NK-92 treated with Interleukin-12 subunit alpha and Interleukin-12 subunit beta, amount 100 ng/mL, for 24 hours (cell line): ENCODE data around the gene MYADM.
"Not testable (repeated sequence)": the region's sequence is repeated elsewhere in the genome, so short reads cannot be mapped to it uniquely, and the experiment has no call there.

Source experiments
- DNase-seq: peaks from one replicate; lab custom pipeline; 2025; lab: John Stamatoyannopoulos, UW

MYADM gene, protein sequence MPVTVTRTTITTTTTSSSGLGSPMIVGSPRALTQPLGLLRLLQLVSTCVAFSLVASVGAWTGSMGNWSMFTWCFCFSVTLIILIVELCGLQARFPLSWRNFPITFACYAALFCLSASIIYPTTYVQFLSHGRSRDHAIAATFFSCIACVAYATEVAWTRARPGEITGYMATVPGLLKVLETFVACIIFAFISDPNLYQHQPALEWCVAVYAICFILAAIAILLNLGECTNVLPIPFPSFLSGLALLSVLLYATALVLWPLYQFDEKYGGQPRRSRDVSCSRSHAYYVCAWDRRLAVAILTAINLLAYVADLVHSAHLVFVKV

GRCh38 chr19:53867225-53868090, at the start of gene MYADM:
Gene MYADM (plus strand): TSS chr19:53867883. CDS start chr19:53873530, 5,647 bp downstream.
- DNase-seq = no peak

DNA sequence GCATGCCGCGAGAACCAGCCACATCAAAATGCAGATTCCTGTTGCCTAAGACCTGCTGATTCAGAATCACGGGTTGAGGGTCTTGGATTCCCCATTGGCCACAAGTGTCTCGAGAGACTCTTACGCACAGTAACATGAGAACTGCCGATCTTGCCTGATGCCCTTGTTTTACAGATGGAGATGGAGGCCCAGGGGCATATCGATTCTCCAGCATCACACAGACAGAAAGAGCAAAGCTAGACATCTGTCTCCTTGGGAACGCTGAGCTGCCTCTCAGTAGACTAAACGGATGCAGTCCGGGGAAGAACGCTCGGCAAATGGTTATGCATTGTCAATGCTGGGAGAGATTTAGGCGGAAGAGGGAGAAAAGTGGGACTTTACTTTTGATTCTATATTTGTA, 48.9 kb upstream of the MYADM start:
- DNase-seq = no peak

DNA sequence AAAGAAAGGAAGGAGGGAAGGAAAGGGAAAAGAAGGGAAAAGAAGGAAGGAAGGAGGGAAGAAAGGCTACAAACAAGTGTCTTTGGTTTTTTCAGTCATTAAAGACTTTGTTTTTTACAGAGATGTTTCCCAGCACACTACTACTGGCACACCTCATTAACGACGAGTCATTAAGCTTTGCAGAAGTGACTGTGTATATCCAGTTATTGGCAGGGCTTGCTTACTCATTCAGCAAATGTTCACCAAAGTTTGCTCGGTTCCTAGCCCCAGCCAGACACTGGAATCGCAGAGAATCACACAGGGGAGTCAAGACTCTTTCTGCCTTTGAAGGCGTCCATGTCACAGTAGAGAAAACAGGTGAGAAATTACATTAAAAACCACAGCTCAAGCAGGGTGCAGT, 47.8 kb upstream of the MYADM start:
- DNase-seq = no peak

GRCh38 chr19:53823380-53824120, 44.1 kb upstream of the MYADM start:
- no peak for DNase-seq

DNA sequence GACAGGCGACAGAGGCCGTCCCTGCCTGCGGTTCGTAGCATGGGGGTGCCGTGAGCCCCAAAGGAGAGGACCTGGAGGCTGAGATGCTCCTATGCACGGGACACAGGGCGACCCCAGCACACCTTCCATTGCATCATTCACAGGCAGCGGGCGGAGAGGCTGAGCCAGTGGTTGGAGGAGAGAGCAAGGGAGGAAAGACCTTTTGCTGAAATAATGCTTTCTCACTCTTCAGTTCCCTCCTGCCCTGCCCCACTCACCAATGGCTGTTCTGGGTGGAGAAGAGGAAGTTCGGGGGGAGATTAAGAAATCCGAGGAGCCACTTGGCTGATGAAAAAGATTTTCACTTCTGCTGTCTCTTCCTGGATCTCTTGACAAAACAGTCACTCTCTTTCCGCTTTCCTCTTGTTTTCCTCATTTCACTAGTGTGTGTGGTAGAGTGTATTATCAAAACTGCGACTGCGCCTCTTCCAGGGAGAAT, 43.5 kb upstream of the MYADM start, which contains the start of gene NLRP12:
Gene NLRP12, minus strand, starts transcription at position 181 of the 478 bp plus-strand sequence. Its CDS starts 140 bp downstream, at position 41.
- DNase-seq = no peak

DNA sequence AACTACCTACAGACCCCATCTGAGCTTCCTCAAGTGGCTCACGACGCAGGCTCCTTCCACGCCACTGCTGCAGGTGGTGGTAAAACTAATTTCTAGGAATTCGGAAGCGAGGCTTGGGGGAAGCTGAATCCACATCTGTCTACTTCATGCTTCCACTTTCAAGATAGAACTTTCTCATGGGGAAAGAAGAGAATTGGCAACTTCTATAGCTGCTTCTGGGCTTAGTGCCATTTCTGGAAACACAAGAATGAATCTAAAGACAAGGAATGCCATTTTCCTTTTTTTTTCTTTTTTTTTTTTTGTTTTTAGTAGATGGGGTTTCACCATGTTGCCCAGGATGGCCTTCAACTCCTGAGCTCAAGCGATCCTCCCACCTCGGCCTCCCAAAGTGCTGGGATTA, 40.8 kb upstream of the MYADM start:
- no peak for DNase-seq

- DNase-seq = no peak
Measured at GRCh38 chr19:53828531-53828930, 39.2 kb upstream of the MYADM start.

GRCh38 chr19:53832861-53833260, 34.8 kb upstream of the MYADM start:
- not testable (repeated sequence) for DNase-seq

DNA sequence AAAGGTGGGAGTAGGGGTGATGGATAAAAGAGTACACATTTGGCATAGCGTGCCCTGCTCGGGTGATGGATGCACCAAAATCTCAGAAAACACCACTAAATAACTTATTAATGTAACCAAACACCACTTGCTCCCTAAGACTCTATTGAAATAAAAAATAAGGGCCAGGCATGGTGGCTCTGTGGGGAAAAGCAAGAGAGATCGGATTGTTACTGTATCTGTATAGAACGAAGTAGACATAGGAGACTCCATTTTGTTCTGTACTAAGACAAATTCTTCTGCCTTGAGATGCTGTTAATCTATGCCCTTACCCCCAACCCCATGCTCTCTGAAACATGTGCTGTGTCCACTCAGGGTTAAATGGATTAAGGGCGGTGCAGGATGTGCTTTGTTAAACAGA, 29.2 kb upstream of the MYADM start:
- DNase-seq = not testable (repeated sequence)

- DNase-seq = not testable (repeated sequence)
Measured at GRCh38 chr19:53840241-53840640, 27.4 kb upstream of the MYADM start.

GRCh38 chr19:53840914-53841313, 26.8 kb upstream of the MYADM start:
- peak; percentile 14 for DNase-seq

DNA sequence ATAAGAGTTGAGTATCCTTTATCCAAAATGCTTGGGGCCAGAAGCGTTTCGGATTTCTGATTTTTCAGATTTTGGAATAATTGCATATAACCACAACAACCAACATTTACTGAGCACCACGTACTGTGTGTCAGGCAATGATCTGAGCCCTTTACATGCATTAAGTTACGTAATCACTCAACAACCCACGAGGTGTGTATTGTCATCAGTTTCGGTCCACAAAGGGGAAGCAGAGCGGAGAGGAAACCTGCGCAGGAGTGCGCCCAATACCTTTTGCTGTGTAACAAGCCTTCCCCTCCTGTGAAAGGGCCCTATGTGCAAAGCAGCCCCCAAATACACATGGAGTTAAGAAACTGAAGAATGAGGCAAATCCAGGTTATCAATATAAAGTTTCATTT, 22.8 kb upstream of the MYADM start:
- no peak for DNase-seq

DNA sequence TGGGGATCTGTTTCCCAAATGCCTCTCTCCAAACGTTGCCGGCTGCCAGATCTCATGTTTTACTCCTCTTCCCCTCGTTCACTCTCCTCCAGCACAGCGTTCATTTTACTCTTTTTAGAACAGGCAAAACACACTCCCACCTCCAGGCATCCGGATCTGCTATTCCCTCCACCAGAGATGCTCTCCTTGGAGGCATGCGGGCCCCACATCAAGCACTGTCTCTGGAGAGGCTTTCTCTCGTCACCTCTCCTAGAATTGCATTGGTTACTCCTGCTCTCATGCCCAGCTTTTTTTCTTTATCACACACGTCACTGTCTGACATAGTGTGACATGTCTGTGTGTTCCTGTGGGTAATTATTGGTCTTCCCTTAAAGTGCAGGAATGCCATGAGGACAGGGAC, 20.1 kb upstream of the MYADM start:
- no peak for DNase-seq

DNA sequence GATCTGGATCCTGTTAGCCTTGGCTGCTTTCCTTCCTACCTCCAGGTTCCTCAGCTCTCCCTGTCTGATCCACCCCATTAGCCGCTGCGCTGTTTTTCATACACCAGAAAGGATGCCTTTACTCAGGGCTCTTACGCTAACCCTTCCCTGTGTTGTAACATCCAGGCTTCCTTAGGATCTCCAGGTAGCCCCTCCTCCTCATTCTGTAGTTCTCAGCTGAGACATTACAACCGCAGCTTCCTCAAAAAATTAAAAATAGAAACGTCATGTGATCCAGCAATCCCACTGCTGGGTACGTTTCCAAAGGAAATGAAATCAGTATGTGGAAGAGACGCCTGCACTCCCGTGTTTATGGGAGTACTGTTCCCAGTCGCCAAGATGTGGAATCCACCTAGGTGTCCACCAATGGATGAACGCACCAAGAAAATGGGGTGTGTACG, 18.4 kb upstream of the MYADM start:
- DNase-seq = no peak

GRCh38 chr19:53853707-53854106, 14.0 kb upstream of the MYADM start:
- DNase-seq = no peak

- no peak for DNase-seq
Measured at GRCh38 chr19:53864308-53864836, 3.3 kb upstream of the MYADM start.

- no peak for DNase-seq
Measured at GRCh38 chr19:53865523-53865917, 2.2 kb upstream of the MYADM start.

DNA sequence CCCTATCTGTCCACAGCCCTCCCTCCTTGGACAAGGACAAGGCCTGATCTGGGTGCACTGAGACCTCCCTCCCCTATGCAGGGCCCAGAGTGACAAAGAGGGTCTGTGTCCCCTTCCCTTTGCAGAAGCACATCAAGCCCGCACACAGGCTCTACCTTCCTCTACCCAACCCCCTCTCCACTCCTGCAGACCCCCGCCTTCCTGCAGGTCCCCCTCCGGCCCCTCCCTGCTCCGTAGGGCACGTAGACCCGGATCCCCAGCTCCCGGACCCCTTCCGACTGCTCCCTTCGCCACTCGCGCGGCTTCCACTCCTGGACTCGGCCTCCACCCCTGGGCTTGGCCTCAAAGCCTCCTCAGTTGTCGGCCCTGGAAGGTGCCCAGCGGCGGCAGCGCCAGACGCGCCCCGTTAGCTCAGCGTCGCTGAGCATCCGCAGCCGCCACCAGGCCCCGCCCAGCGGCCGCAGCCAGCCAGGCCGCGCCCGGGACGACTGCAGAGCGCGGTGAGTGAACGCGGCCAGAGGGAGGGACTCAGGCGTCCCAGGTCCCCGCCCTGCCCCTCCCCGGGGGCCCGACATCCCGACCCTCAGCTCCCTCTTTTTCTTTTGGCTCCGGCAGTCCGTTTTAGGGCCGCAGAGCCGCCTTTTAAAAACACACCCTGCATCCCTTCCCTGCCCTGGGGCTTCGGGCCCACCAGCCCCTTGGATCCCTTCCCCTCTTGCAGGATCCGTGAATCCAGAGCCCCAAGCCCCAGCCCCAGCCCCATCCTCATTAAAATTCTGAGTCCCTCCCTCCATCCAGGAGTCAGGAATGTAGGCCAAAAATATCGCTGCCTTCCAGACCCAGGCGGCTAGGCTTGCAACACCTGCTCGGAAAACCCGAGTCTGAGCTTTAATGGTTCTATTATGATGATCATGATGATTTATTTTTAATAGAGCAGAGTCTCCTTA, 1.5 kb upstream of the MYADM start:
- no peak for DNase-seq

- DNase-seq = no peak
Measured at GRCh38 chr19:53866865-53867224, 838 bp upstream of the MYADM start.

DNA sequence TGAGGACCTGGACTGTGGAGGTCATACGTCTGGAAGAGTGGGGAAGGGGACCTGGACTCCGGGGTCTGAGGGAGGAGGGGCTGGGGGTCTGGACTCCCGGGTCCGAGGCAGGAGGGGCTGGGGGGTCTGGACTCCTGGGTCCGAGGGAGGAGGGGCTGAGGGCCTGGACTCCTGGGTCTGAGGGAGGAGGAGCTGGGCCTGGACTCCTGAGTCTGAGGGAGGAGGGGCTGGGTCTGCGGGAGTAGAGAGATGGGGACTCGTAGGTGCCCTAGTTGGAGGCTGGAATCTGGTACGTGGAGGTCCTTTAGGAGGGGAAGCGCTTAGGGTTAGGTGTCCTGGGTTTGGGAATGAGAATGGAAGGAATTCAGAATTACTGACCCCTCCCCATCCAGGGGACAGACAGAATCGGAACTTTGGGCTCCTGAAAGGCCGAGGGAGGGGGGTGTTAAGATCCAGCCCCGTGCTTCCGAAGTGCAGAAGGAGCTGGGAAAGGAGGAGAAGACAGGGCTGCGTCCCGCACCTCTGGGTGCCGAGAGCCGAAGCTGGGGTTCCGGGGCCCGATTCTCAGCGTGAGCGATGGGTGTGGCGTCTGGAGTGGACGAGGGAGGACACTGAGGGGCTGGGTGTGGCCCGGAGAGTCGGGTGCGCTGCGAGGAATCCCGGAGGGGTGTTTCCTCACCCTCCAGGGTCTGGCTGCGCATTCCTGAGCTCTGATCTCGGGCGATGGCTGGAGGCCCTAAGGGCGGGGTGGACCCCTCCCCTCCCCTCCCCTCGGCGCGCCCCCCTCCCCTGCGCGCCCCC, 608 bp downstream of the MYADM start:
- DNase-seq = no peak
